SK-N-SH treated with all-trans-retinoic acid at 6 μM for 48 hours (cell line): ENCODE results near the gene FARP1.

Experiments used
- CSRNP3 ChIP-seq: fragments of 250-450 bp; sonication (Bioruptor Pico); IDR thresholded peaks from 2 replicates; pipeline ENCODE4 v1.5.1; 2021; ENCODE audit warnings: mild to moderate bottlenecking, moderate library complexity
- SNAI2 ChIP-seq: fragments of 250-450 bp; sonication (Bioruptor Pico); IDR thresholded peaks from 2 replicates; pipeline ENCODE4 v1.5.0; 2020; ENCODE audit warnings: mild to moderate bottlenecking, moderate library complexity
- TOX ChIP-seq: fragments of 250-450 bp; sonication (Bioruptor Pico); IDR thresholded peaks from 2 replicates; pipeline ENCODE4 v1.8.0; 2021; ENCODE audit warnings: mild to moderate bottlenecking, moderate library complexity, borderline replicate concordance
- ZFP3 ChIP-seq: fragments of 250-450 bp; sonication (Bioruptor Pico); IDR thresholded peaks from 2 replicates; pipeline ENCODE4 v1.5.0; 2020; ENCODE audit warnings: mild to moderate bottlenecking, moderate library complexity
- ZFP30 ChIP-seq: fragments of 450-650 bp; formaldehyde crosslinking; IDR thresholded peaks from 2 replicates; pipeline ENCODE4 v1.5.0; 2022; ENCODE audit warnings: mild to moderate bottlenecking, moderate library complexity
- ZNF70 ChIP-seq: fragments of 450-650 bp; formaldehyde crosslinking; IDR thresholded peaks from 2 replicates; pipeline ENCODE4 v1.5.0; 2020; ENCODE audit warnings: mild to moderate bottlenecking, moderate library complexity

GRCh38 chr13:98353750-98354149, 210.9 kb downstream of the FARP1 start:
- TF ChIP-seq ZFP30 (CRISPR knock-in tag), result no peak
- TF ChIP-seq TOX, result no peak
- no peak for TF ChIP-seq CSRNP3 (CRISPR knock-in tag)
- no peak for TF ChIP-seq ZNF70 (CRISPR knock-in tag)
- TF ChIP-seq ZFP3 (CRISPR knock-in tag), result no peak
- no peak for TF ChIP-seq SNAI2 (CRISPR knock-in tag)
